GM12874 (cell line): ENCODE data around the gene MTFR1L.

ENCODE experiments used
- CTCF ChIP-seq: IDR thresholded peaks from 2 replicates; pipeline ENCODE4 v1.5.1; 2011; ENCODE audit warnings: low read depth, mild to moderate bottlenecking, control low read depth, low read length, moderate library complexity; ENCODE audit not compliant: insufficient read depth

MTFR1L gene

DNA sequence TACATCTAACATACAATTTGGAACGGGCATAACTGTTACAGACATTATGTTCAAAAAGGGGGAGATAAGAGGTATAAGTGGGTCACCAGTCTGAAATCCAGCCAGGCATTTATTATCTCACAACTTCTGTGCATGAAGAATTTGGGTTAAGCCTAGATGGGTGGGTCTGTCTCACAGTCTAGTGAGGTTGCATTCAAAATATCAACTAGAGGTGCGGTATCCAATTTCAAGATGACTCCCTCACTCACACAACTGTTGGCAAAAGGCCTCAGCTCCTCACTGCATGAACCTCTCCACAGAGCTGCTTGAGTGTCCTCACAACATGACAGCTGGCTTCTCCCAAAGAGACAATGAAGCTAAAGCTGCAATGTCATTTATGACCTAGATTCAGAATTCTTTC, 34.8 kb downstream of the MTFR1L start:
- no peak for TF ChIP-seq CTCF

- no peak for TF ChIP-seq CTCF
Measured at GRCh38 chr1:25856856-25857255, 37.1 kb downstream of the MTFR1L start.

DNA sequence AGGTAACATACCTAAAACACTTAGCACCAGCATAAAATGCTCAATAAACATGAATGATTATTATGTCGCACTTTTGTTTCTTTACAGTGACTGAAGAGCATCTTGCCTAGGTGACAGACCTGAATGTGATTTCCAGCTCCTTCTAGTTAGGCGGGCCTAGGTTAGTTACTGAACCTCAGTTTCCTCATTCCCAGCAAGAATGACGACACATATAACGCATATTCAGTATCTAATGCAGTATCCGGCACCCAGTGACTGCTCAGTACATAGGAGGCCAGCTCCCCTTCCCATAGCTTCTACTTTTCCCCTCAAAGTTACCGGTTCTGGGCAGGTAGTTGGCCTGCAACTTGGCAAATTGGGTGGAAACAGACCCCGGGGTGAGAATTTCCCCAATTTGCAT, 38.7 kb downstream of the MTFR1L start:
- no peak for TF ChIP-seq CTCF

GRCh38 chr1:25858906-25859789, 39.4 kb downstream of the MTFR1L start, which contains the start of gene AUNIP:
Gene AUNIP, minus strand, starts transcription at chr1:25859457. Its CDS starts 100 bp downstream, at chr1:25859357.
- no peak for TF ChIP-seq CTCF

DNA sequence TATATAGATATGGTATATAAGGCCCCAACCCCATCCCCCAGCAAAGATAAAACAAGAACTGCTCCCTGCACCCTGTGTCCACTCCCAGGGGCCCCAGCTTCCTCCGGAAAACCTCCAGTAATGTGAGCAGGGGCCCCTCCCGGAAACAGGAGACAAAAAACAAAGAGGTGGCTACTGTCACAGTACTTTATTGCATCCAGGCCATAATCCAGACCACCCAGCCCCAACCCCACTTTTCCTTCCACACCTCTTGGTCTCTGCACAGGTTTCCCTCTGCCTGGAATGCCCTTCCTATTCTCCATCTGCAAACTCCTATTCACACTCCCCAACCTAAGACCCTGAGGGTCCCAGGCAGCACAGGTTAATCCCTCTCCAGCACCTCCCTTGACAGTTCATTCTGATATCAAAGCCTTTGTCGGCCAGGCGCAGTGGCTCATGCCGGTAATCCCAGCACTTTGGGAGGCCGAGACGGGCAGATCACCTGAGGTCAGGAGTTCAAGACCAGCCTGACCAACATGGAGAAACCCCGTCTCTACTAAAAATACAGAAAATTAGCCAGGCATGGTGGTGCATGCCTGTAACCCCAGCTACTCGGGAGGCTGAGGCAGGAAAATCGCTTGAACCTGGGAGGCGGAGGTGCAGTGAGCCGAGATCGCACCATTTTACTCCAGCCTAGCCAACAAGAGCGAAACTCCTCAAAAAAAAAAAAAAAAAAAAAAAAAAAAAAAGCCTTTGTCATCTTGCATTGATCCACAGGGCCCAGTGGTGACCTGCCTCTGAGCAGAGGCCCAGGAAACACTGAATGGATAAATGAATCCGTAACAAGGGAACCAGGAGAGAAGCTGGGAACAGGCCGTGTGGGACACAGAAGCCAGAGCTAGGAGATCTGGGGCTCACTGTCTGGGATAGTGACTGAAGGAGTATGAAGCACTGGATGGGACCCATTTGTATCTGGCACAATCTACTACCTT, 41.8 kb downstream of the MTFR1L start:
- no peak for TF ChIP-seq CTCF

GRCh38 chr1:25862785-25863485, 43.2 kb downstream of the MTFR1L start:
- no peak for TF ChIP-seq CTCF
